Measurements from ENCODE around the gene AGBL5. TPM values are rescaled to one million over a fixed set of nuclear protein-coding genes. Genes with fewer than 3 reads are reported as not detected.

Gene AGBL5
- total and polyA plus RNA-seq, 2 of the 13 experiments (the other 11 are each of a cell fraction or from before 2014, with no cell fraction given): 55.9 to 73.3 TPM

DNA sequence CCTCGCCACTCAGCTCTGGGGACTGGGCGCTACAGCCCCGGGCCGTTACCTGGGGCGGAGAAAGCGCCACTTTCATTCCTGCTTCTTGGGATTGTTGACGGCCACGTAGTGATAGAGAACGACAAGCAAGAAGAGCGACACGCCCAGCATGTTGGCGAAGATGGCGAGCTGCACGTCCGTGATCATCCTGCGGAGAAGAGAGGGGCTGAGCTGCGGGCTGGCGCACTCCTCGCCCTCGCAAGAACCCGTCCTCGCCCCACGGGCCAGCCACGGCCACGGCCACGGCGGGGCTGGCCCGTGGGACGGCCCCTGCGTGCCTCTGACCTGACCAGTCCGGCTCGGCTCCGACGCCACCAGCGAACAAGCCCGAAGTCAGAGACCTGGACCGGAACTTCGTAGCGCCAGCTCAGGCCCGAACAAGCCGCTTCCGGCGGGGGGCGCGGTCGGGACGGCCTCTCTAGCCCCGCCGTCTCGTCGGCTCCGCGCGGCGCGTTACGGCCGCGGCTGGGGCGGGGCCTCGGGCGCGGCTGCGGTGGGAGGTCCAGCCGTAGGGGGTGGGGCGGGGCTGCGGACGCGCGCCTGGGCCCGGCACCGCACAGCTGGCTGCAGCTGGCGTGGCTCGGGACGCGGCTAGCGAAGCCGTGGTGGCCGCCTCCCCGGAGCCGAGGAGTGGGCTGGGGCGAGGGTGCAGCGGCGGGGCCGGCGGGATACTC is 20.0 kb downstream of the AGBL5 start, which contains the start of gene OST4 (continued):
- TF ChIP-seq, protein P1, sequence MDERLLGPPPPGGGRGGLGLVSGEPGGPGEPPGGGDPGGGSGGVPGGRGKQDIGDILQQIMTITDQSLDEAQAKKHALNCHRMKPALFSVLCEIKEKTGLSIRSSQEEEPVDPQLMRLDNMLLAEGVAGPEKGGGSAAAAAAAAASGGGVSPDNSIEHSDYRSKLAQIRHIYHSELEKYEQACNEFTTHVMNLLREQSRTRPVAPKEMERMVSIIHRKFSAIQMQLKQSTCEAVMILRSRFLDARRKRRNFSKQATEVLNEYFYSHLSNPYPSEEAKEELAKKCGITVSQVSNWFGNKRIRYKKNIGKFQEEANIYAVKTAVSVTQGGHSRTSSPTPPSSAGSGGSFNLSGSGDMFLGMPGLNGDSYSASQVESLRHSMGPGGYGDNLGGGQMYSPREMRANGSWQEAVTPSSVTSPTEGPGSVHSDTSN (CRISPR knock-in tag; IDR thresholded peaks at IDR 0.05): no peak
- no peak for TF ChIP-seq ARID2 (CRISPR knock-in tag; IDR thresholded peaks at IDR 0.05; ENCODE audit: borderline replicate concordance)
- no peak for TF ChIP-seq MTF1 (CRISPR knock-in tag; IDR thresholded peaks at IDR 0.05)
- TF ChIP-seq, protein P2, sequence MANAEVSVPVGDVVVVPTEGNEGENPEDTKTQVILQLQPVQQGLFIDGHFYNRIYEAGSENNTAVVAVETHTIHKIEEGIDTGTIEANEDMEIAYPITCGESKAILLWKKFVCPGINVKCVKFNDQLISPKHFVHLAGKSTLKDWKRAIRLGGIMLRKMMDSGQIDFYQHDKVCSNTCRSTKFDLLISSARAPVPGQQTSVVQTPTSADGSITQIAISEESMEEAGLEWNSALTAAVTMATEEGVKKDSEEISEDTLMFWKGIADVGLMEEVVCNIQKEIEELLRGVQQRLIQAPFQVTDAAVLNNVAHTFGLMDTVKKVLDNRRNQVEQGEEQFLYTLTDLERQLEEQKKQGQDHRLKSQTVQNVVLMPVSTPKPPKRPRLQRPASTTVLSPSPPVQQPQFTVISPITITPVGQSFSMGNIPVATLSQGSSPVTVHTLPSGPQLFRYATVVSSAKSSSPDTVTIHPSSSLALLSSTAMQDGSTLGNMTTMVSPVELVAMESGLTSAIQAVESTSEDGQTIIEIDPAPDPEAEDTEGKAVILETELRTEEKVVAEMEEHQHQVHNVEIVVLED (CRISPR knock-in tag; IDR thresholded peaks at IDR 0.05; ENCODE audit: borderline replicate concordance): peak; percentile 92
- 0 out of 2 replicates have a peak, but pooled peaks have one; percentile 31 for TF ChIP-seq ESRRA (CRISPR knock-in tag; IDR thresholded peaks at IDR 0.05; ENCODE audit: low read depth)
- TF ChIP-seq ZNF331 (CRISPR knock-in tag; IDR thresholded peaks at IDR 0.05): peak; percentile 85
- TF ChIP-seq PAX8 (CRISPR knock-in tag; IDR thresholded peaks at IDR 0.05; ENCODE audit: borderline replicate concordance): no peak
- TF ChIP-seq, protein P3, sequence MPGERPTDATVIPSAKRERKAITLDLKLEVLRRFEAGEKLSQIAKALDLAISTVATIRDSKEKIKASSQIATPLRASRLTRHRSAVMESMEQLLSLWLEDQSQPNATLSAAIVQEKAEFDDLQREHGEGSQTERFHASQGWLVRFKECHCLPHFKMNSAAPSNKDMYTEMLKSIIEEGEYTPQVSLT (CRISPR knock-in tag; IDR thresholded peaks at IDR 0.05; ENCODE audit: borderline replicate concordance, low read depth): no peak; the same call in 1 of the 2 replicates
- TF ChIP-seq ZBTB21 (CRISPR knock-in tag; IDR thresholded peaks at IDR 0.05): peak; percentile 93
- TF ChIP-seq, protein P4, sequence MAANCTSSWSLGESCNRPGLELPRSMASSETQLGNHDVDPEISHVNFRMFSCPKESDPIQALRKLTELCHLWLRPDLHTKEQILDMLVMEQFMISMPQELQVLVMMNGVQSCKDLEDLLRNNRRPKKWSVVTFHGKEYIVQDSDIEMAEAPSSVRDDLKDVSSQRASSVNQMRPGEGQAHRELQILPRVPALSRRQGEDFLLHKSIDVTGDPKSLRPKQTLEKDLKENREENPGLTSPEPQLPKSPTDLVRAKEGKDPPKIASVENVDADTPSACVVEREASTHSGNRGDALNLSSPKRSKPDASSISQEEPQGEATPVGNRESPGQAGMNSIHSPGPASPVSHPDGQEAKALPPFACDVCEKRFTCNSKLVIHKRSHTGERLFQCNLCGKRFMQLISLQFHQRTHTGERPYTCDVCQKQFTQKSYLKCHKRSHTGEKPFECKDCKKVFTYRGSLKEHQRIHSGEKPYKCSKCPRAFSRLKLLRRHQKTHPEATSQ (CRISPR knock-in tag; IDR thresholded peaks at IDR 0.05; ENCODE audit: borderline replicate concordance): no peak
- peak; percentile 78; the same call in 1 of the 2 replicates for TF ChIP-seq SRY (CRISPR knock-in tag; IDR thresholded peaks at IDR 0.05)
- no peak for TF ChIP-seq SMC3 (IDR thresholded peaks at IDR 0.05; ENCODE audit: low read length)
- TF ChIP-seq RFXAP (CRISPR knock-in tag; IDR thresholded peaks at IDR 0.05; ENCODE audit: borderline replicate concordance): peak; percentile 68; the same call in 1 of the 2 replicates
- peak; percentile 78 for TF ChIP-seq ZNF792 (CRISPR knock-in tag; IDR thresholded peaks at IDR 0.05)
- no peak for TF ChIP-seq ZNF282 (IDR thresholded peaks at IDR 0.05; ENCODE audit: partially characterized antibody)
- no peak; the same call in 1 of the 2 replicates for TF ChIP-seq ZNF350 (CRISPR knock-in tag; IDR thresholded peaks at IDR 0.05; ENCODE audit: borderline replicate concordance, low read depth)
- TF ChIP-seq ZNF124 (CRISPR knock-in tag; IDR thresholded peaks at IDR 0.05): no peak
- TF ChIP-seq GPN1 (CRISPR knock-in tag; IDR thresholded peaks at IDR 0.05; ENCODE audit: borderline replicate concordance): 0 out of 2 replicates have a peak, but pooled peaks have one; percentile 22
- TF ChIP-seq, protein P5, sequence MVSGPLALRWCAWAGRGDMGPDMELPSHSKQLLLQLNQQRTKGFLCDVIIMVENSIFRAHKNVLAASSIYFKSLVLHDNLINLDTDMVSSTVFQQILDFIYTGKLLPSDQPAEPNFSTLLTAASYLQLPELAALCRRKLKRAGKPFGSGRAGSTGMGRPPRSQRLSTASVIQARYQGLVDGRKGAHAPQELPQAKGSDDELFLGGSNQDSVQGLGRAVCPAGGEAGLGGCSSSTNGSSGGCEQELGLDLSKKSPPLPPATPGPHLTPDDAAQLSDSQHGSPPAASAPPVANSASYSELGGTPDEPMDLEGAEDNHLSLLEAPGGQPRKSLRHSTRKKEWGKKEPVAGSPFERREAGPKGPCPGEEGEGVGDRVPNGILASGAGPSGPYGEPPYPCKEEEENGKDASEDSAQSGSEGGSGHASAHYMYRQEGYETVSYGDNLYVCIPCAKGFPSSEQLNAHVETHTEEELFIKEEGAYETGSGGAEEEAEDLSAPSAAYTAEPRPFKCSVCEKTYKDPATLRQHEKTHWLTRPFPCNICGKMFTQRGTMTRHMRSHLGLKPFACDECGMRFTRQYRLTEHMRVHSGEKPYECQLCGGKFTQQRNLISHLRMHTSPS (CRISPR knock-in tag; IDR thresholded peaks at IDR 0.05; ENCODE audit: low read depth): no peak
- no peak for TF ChIP-seq ZNF772 (CRISPR knock-in tag; IDR thresholded peaks at IDR 0.05)
- TF ChIP-seq, protein P6, sequence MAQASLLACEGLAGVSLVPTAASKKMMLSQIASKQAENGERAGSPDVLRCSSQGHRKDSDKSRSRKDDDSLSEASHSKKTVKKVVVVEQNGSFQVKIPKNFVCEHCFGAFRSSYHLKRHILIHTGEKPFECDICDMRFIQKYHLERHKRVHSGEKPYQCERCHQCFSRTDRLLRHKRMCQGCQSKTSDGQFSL (CRISPR knock-in tag; IDR thresholded peaks at IDR 0.05): peak; percentile 83; the same call in 1 of the 2 replicates
- no peak for TF ChIP-seq ZNF432 (CRISPR knock-in tag; IDR thresholded peaks at IDR 0.05; ENCODE audit: borderline replicate concordance)
- no peak for TF ChIP-seq SMARCC2 (IDR thresholded peaks at IDR 0.05)
- peak; percentile 90; the same call in 1 of the 2 replicates for TF ChIP-seq KLF9 (CRISPR knock-in tag; IDR thresholded peaks at IDR 0.05; ENCODE audit: low read depth)

Measured in HepG2 (cell line).